ENCODE results near the gene PGS1. TPM values are rescaled to one million over a fixed set of nuclear protein-coding genes. Genes with fewer than 3 reads are reported as not detected.

PGS1 gene
- total RNA-seq, 1 donor from 2014 or later = 40.6 TPM

DNA sequence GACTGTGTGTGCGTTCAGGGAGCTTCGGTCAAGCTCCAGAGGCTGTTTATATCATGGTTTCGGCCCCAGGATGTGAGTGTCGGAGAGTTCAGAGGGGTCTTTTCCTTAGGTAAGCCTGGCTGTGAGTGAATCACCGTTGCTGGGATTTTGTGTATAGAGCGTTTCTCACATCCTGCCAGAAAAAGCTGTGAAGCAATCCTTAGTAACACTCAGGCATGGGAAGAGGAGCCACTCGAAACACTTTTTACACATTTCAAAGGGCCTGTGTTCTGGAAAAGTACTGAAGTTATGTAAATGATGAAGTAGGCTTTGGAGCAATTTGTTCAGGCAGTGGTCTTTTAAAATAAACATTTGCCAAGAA lies 662 bp downstream of the PGS1 start:
- no peak for DNase-seq (ENCODE audit: low read depth)
- H3K4me3 ChIP-seq (ENCODE audit: low read depth, low read length) = peak overlapping the region; percentile 82
- TF ChIP-seq CTCF (conservative IDR thresholded peaks at IDR 0.05; ENCODE audit: low read depth, low read length) = no peak

GRCh38 chr17:78380370-78380769 lies 1.9 kb downstream of the PGS1 start:
- no peak for DNase-seq (ENCODE audit: low read depth)
- no peak for TF ChIP-seq CTCF (conservative IDR thresholded peaks at IDR 0.05; ENCODE audit: low read depth, low read length)
- H3K4me3 ChIP-seq (ENCODE audit: low read depth, low read length) = no peak overlapping the region

- H3K4me3 ChIP-seq (ENCODE audit: low read depth, low read length) = peak overlapping the region; percentile 21
- DNase-seq (ENCODE audit: low read depth) = peak; percentile 96
- TF ChIP-seq CTCF (conservative IDR thresholded peaks at IDR 0.05; ENCODE audit: low read depth, low read length) = no peak
These were observed 3.3 kb downstream of the PGS1 start for GRCh38 chr17:78381601-78382232.

DNA sequence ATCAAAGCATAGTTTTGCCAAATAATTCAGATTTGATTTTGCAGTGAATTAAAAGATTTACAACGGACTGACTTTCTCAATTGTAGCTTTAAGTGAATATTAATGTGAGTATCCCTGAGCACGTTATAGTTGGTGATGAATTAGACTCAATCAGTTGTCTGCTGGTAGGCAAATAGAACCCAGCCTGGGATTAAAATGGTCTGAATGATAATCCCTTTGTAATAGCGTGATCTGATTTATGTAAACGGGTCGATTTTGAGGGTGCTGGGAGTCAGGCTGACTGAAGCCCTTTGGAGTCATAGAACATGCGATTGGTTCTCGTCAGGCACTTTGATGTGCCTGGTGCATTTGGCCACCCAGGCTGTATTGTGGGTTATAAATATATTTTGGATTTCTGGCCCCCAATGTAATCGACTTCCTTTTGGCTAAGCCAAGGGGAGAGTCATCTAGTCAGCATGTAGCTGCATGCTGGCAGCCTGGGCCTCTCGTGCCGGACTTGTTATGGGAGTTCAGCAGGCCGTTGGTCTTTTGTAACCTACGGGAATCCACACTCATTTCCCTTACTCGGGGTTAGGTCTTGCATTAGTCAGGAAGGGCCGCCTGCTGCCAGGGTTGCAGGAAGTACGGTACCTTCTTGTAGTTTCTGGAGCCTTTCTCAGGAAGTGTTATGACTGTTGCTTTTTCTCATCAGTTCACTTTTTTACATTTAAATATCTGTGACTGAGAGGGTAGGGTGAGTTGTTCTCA lies 5.4 kb downstream of the PGS1 start:
- TF ChIP-seq CTCF (conservative IDR thresholded peaks at IDR 0.05; ENCODE audit: low read depth, low read length) = no peak
- no peak for DNase-seq (ENCODE audit: low read depth)
- no peak overlapping the region for H3K4me3 ChIP-seq (ENCODE audit: low read depth, low read length)

DNA sequence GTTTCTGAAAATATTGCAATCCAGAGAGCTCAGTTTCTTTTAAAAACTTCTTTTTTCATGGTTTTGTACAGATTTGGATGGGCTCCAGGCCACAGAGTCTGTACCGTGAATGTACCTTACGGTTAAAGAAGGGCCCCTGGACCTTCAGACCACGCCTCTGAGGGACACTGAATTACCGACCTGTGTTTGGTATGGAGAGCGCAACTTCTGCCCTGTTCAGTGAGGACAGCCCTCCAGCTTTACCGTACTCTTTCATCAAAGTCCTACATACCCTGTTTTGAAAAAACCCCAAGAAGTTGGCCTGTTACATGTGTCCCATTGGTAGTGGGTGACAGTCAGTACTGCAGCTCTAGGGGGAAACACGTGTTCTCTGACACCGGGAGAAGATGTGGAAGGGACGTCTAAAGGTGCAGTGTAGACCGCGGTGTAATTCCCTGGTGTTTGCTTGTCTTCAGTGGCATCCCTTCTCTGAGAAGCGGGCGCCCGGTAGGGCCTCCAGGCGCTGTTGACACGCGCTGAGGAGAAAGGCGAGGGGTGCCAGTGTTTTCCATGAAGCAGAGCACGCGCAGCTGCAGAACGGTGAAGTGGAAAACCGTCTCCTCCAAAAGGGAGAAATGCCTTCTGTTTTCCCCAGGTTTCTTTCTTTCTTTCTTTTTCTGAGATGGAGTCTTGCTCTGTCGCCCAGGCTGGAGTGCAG lies 6.2 kb downstream of the PGS1 start:
- no peak for TF ChIP-seq CTCF (conservative IDR thresholded peaks at IDR 0.05; ENCODE audit: low read depth, low read length)
- H3K4me3 ChIP-seq (ENCODE audit: low read depth, low read length) = no peak overlapping the region
- no peak for DNase-seq (ENCODE audit: low read depth)

DNA sequence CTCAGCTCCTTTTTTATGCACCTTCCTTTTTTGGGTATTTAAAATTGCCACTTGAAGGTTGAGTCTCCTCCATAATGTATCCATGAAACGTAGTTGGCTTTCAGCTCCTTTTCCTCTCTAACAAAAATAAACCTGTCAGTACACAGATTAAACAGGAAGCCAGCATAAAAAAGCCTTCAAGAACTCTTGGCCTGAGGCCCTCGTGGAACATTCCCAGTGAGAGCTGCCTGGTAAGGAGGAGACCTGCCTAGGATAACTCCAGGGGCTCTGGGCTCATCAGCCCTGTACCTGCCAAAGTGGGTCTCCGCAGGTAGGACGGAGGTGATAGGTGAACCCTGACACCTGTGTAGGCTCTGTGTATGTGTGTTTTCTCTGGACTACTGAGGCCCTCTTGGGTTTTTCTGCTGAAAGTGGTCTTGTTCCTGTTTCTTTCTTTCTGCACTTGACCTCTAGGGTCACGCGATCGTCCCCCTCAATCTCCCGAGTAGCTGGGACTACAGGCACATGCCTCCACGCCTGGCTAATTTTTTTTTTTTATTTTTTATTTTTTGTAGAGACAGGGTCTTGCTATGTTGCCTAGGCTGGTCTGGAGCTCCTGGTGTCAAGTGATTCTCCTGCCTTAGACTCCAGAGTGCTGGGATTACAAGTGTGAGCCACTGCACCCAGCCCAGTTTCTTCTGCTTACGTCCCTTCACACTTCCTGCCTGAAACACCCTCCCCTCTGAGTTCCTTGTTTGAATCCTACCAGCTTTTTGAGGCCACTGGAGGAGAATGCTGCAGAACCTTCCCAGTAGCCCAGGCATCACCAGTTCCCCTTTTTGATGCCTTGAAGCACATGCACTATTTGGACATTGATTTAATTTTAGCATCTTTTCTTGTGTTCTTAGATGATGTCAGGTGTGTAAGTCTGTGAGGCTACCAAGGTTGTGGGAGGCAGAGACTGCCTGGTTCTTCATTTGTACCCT lies 9.8 kb downstream of the PGS1 start:
- DNase-seq (ENCODE audit: low read depth) = no peak
- H3K4me3 ChIP-seq (ENCODE audit: low read depth, low read length) = no peak overlapping the region
- no peak for TF ChIP-seq CTCF (conservative IDR thresholded peaks at IDR 0.05; ENCODE audit: low read depth, low read length)

Measured in epithelial cell of proximal tubule (primary cell).